Activated naive CD8-positive, alpha-beta T cell treated with anti-CD3 and anti-CD28 coated beads, Interleukin-2, amount 10 ng/mL, durations not matched to agents 7 days and 5 days (primary cell): ENCODE measurements around the gene GATC. TPM values are rescaled to one million over a fixed set of nuclear protein-coding genes. Genes with fewer than 3 reads are reported as not detected.
"Not testable (repeated sequence)": the region's sequence is repeated elsewhere in the genome, so short reads cannot be mapped to it uniquely, and the experiment has no call there.

Source experiments
- ATAC-seq: fragments of 150-1000 bp; cut with Tn5 transposase; one replicate; pipeline ENCODE4 v1.10.0; 2021; ENCODE audit warnings: low read depth, moderate library complexity
- POLR2A ChIA-PET: fragments of 350-600 bp; sonication (Branson Sonifier 250); formaldehyde crosslinking; loops from one replicate; lab custom pipeline; 2021; ENCODE audit warnings: antibody characterized with exemption; lab: Charles Lee
- DNase-seq: peaks from one replicate; pipeline ENCODE4 v3.0.0; 2021
- H3K27ac Mint-ChIP-seq: one replicate; pipeline ENCODE4 v1.8.0; 2022; ENCODE audit warnings: mild to moderate bottlenecking, mixed read lengths
- H3K27me3 Mint-ChIP-seq: one replicate; pipeline ENCODE4 v1.8.0; 2022; ENCODE audit warnings: mild to moderate bottlenecking, moderate library complexity, mixed read lengths
- H3K36me3 Mint-ChIP-seq: one replicate; pipeline ENCODE4 v1.8.0; 2021; ENCODE audit warnings: mild to moderate bottlenecking, mixed read lengths
- H3K4me1 Mint-ChIP-seq: one replicate; pipeline ENCODE4 v1.8.0; 2021; ENCODE audit warnings: mixed read lengths
- H3K4me3 Mint-ChIP-seq: one replicate; pipeline ENCODE4 v1.8.0; 2022; ENCODE audit warnings: mild to moderate bottlenecking, moderate library complexity, mixed read lengths
- H3K9me3 Mint-ChIP-seq: one replicate; pipeline ENCODE4 v1.8.0; 2021; ENCODE audit warnings: mixed read lengths
- total RNA-seq, 2 experiments: library from RNA; stranded (reverse); gene quantifications; one replicate each; pipeline ENCODE4 v1.2.3, GENCODE V29; 2021

GATC gene
- total RNA-seq, 2 experiments from 2014 or later: 26.4 to 31.3 TPM

DNA sequence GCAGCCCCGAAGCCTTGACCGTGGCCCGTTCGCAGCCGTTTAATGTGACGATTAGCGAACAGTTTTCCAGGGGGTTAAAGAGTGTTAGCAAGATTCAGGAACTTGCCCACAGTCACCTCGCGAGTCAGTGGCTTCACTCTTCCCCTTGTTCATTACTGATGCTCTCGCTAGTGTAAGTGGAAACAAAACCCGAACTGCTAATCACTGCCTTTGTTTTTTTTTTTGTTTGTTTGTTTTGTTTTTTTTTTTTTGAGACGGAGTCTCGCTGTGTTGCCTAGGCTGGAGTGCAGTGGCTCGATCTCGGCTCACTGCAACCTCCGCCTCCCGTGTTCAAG is 567 bp downstream of the GATC start:
- POLR2A ChIA-PET: interaction anchor here (0.7 kb wide), 1 partner anchor 13 kb away, joined by 4 read pairs; no protein-coding TSS in a partner anchor
- not testable (repeated sequence) for DNase-seq, ATAC-seq, H3K27me3 Mint-ChIP-seq, H3K9me3 Mint-ChIP-seq
- H3K4me1 Mint-ChIP-seq: peaks cover 24% of the 10 kb centered on the region
- H3K4me3 Mint-ChIP-seq: peak overlapping the region; percentile 92
- peak overlapping the region; percentile 96 for H3K27ac Mint-ChIP-seq
- peaks cover 22% of the 10 kb centered on the region for H3K36me3 Mint-ChIP-seq

DNA sequence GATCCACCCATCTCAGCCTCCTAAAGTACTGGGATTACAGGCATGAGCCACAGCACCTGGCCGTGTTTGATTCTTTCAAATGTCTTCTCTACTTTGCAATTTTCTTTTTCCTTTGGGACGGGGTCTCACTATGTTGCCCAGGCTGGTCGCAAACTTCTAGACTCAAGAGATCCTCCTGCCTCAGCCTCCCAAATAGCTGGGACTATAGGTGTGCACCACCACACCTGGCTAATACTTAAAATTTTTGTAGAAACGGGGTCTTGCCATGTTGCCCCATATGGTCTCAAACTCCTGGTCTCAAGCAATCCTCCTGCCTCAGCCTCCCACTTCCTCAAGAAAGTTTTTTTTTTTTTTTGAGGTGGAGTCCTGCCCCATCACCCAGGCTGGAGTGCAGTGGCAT is 1.7 kb downstream of the GATC start:
- ATAC-seq: no peak
- H3K27ac Mint-ChIP-seq: peak overlapping the region; percentile 96

DNA sequence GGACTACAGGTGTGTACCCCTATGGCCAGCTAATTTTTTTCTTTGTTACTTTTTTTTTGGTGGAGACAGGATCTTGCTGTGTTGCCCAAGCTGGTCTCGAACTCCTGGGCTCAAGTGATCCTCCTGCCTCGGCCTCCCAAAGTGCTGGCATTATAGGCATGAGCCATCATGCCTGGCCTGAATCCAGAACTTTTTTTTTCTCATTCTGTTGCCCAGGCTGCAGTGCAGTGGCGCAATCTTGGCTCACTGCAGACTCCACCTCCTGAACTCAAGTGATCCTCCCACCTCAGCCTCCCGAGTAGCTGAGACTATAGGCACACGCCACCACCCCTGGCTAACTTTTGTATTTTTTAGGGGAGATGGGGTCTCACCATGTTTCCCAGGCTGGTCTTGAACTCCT is 6.3 kb downstream of the GATC start:
- not testable (repeated sequence) for H3K27ac Mint-ChIP-seq, H3K4me3 Mint-ChIP-seq, H3K4me1 Mint-ChIP-seq, H3K27me3 Mint-ChIP-seq, ATAC-seq, H3K9me3 Mint-ChIP-seq
- DNase-seq: peak; percentile 15
- peaks cover 17% of the 10 kb centered on the region for H3K36me3 Mint-ChIP-seq
- POLR2A ChIA-PET: interaction anchor here (1.1 to 1.4 kb wide), 2 partner anchors 14 to 16 kb away, joined by 3 read pairs; no protein-coding TSS in a partner anchor

More for the DNA sequence above, 1.7 kb downstream of the GATC start:
- POLR2A ChIA-PET: interaction anchor here (0.7 to 1.0 kb wide), 3 partner anchors 17 to 156 kb away, joined by 3 to 4 read pairs (median 4); partner anchors contain the start of gene RNU4-2
- no peaks in the 10 kb centered on the region for H3K9me3 Mint-ChIP-seq
- DNase-seq: no peak
- H3K4me3 Mint-ChIP-seq: peak overlapping the region; percentile 92
- H3K36me3 Mint-ChIP-seq: peaks cover 22% of the 10 kb centered on the region
- H3K27me3 Mint-ChIP-seq: no peaks in the 10 kb centered on the region
- peaks cover 24% of the 10 kb centered on the region for H3K4me1 Mint-ChIP-seq

DNA sequence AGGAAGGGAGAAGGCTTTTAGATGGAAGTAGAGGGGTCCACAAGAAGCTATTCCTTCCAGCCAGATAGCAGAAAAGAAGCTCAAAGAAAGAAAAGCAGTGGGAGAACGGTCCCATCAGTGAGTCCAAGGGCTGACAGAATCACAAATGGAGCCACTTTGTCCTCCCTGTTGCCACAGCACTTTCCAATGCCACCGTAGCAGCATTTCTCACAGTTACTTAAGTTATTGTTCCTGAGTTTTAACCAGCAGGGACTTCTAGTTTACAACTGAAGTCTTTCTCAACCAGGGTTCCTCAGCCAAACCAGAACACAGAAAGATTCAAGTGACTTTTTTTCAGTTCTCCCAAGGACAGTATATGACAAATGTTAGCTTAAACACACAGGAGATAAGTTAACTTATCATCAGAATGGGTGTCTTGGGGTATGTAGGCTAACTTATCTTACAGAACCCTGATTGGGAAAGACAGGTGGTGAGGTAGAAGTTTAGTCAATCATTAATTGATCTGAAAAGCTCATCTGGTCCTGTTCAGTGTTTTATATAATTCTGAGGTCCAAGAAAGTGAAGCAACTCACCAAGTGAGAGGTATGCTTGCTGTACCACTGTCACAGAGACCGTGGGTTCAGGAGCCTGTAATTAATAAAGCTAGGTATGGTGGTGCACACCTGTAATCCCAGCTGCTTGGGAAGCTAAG is 7.0 kb downstream of the GATC start:
- ATAC-seq: no peak
- Mint-ChIP-seq H3K27me3 (no peaks in the 10 kb centered on the region), H3K36me3 (peaks cover 13% of the 10 kb centered on the region), H3K4me1 (peaks cover 4% of the 10 kb centered on the region), H3K9me3 (no peaks in the 10 kb centered on the region), H3K4me3 (no peak overlapping the region), H3K27ac (no peak overlapping the region)
- no peak for DNase-seq
- POLR2A ChIA-PET: interaction anchor here (1.1 to 1.4 kb wide), 2 partner anchors 13 to 15 kb away, joined by 3 read pairs; no protein-coding TSS in a partner anchor

DNA sequence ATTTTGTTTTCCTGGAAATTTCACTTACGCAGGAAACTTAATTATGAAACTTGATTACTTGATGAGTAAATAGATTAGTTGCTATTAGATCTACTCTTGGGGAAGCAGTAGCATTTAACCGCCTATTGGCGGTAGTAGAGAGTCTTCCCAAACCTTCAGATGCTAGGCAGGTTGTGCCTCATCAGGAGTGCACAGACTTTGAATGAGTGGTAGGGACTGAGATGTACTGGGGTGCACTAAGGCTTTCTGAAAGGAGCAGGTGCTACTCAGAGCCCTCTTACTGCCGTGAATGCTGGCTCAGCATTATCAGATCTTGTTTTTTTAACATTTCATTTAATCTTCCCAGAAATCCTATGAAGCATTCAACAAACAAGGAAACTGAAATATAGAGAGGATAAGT is 7.7 kb downstream of the GATC start:
- POLR2A ChIA-PET: no interaction called here
- ATAC-seq (peak; percentile 84), DNase-seq (no peak)
- Mint-ChIP-seq H3K27ac (no peak overlapping the region), H3K27me3 (no peaks in the 10 kb centered on the region), H3K36me3 (peaks cover 13% of the 10 kb centered on the region), H3K4me1 (peaks cover 4% of the 10 kb centered on the region), H3K4me3 (no peak overlapping the region), H3K9me3 (no peaks in the 10 kb centered on the region)

DNA sequence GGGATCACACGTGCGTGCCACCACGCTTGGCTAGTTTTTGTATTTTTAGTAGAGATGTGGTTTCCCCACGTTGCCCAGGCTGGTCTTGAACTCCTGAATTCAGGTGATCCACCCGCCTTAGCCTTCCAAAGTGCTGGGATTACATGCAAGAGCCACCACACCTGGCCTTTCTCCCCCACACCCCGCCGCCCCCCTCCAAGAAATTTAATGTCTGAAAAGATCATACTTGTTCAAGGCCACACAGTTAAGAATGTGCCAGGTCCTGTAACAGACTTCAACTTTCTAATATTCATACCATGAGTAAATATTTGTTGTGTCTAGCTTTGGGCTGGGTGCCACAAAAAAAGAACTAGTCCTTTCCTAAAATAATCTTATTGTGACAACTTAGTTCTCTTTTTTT is 9.1 kb downstream of the GATC start:
- no peak overlapping the region for H3K4me3 Mint-ChIP-seq
- no peak for ATAC-seq
- POLR2A ChIA-PET: no interaction called here
- H3K9me3 Mint-ChIP-seq: no peaks in the 10 kb centered on the region
- no peak for DNase-seq
- no peak overlapping the region for H3K27ac Mint-ChIP-seq
- no peaks in the 10 kb centered on the region for H3K27me3 Mint-ChIP-seq
- H3K4me1 Mint-ChIP-seq: peaks cover 1% of the 10 kb centered on the region
- H3K36me3 Mint-ChIP-seq: peaks cover 14% of the 10 kb centered on the region

DNA sequence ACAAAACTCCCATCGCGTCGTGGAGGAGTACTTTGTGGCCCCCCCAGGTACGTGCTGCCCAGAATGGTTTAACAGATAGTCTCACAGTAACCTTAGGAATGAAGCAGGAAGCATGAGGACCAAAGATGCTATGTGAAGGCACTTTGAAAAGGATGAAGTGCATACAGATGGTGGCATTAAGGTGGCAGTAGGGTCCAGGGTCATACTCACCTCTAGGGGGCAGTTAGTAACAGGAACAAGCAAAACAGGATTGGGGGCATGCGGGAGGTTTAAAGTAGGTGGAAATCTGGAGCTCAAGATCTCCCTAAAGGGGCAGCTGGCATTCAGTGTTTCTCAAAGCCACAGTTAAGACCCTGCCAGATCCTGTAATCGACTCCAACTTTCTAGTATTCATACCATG is 10.9 kb downstream of the GATC start:
- Mint-ChIP-seq H3K27ac (no peak overlapping the region), H3K27me3 (no peaks in the 10 kb centered on the region), H3K4me1 (peaks cover 1% of the 10 kb centered on the region), H3K36me3 (peaks cover 16% of the 10 kb centered on the region), H3K9me3 (no peaks in the 10 kb centered on the region), H3K4me3 (no peak overlapping the region)
- POLR2A ChIA-PET: no interaction called here
- ATAC-seq (no peak), DNase-seq (no peak)

DNA sequence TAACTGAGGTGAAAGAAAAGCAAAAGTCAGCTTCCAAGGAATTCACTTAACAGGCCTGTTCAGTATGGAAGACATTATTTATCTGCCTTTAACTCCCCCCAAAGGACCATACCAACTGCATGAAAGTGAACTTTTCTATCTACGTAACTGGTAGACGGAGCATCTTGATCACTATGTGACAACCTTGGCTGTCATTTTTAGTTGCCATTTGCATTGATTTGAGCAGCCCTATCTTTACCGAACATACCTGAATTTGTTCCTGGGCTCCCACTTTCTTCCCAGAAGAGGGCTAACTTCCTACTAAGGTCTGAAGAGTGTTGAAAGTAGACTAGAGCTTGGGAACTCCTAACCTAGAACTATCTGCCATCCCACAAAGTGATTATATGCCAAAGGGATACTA is 13.9 kb downstream of the GATC start:
- no peak overlapping the region for H3K4me3 Mint-ChIP-seq
- ATAC-seq (no peak), DNase-seq (no peak)
- POLR2A ChIA-PET: interaction anchor here (0.6 kb wide), 1 partner anchor 13 kb away, joined by 4 read pairs; no protein-coding TSS in a partner anchor
- H3K9me3 Mint-ChIP-seq: no peaks in the 10 kb centered on the region
- H3K4me1 Mint-ChIP-seq: no peaks in the 10 kb centered on the region
- no peak overlapping the region for H3K27ac Mint-ChIP-seq
- no peaks in the 10 kb centered on the region for H3K27me3 Mint-ChIP-seq
- H3K36me3 Mint-ChIP-seq: peaks cover 26% of the 10 kb centered on the region

DNA sequence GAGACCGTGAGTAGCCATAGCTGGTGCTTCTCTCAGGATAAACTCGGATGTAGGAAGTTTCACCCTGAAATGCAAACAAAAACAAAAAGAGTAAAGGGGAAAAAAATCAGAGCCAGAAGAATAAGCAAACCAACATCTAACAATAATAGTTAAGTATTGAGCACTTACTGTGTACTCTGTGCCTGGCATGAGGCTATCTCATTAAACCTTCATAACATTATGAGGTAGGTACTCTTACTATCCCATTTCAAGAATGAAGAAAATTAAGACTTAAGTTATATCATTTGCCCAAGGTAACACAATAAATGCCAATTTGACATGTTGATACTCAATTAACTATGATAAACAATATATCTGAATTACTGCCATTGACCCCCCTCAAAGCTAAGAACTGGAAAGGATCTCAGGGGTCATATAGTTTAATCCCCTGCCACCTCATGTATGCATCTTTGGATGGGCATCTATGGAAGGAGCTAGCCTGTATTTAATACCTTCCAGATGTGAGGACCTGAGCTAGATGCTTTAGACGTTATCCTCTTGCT is 15.9 kb downstream of the GATC start:
- Mint-ChIP-seq H3K27ac (no peak overlapping the region), H3K27me3 (no peaks in the 10 kb centered on the region), H3K9me3 (no peaks in the 10 kb centered on the region), H3K4me1 (peaks cover 14% of the 10 kb centered on the region), H3K4me3 (no peak overlapping the region), H3K36me3 (peaks cover 26% of the 10 kb centered on the region)
- POLR2A ChIA-PET: interaction anchor here (0.7 kb wide), 1 partner anchor 127 kb away, joined by 3 read pairs; no protein-coding TSS in a partner anchor
- no peak for DNase-seq
- no peak for ATAC-seq

DNA sequence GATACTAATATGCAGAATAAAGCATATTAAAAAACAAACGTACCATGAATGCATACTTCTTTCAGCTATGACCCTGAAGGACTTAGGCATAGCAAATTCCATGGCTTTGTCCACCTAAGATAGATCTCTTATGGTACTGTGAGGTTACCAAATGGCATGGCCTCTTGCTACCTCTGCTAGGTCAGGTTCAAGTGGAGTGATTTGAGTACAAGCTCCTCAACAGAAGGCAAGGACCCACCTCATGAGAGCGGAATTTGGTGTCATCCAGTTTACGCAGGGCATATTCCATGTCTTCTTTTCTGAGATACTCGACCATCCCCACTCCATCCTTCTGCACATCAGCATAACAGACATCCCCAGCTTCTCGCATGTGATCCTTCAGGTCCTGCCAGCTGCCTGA is 17.5 kb downstream of the GATC start:
- POLR2A ChIA-PET: interaction anchor here (2.0 kb wide), 1 partner anchor 25 kb away, joined by 5 read pairs; the partner anchor contains the start of gene COX6A1
- H3K27me3 Mint-ChIP-seq: no peaks in the 10 kb centered on the region
- ATAC-seq: no peak
- DNase-seq: no peak
- H3K4me3 Mint-ChIP-seq: no peak overlapping the region
- no peak overlapping the region for H3K27ac Mint-ChIP-seq
- peaks cover 29% of the 10 kb centered on the region for H3K36me3 Mint-ChIP-seq
- H3K9me3 Mint-ChIP-seq: no peaks in the 10 kb centered on the region
- peaks cover 21% of the 10 kb centered on the region for H3K4me1 Mint-ChIP-seq

DNA sequence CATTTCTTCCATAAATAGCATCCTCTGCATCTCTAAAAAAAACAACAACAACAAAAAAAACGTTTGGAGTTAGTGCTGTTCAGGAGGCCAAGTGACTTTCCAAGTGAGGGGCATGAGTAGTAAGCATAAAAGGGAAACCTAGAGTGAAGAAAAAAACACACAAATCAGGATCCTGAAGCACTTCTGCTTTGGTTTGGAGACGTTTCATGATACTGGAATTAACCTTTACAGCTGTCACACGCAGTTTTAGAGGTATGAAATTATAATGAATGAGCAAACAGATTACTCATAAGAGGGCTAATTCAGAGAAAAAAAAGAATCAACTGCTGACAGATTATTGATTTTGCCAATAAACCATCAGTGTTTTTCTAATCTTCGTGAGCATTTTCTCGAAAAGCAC is 19.5 kb downstream of the GATC start:
- POLR2A ChIA-PET: interaction anchor here (1.2 kb wide), 1 partner anchor 17 kb away, joined by 3 read pairs; no protein-coding TSS in a partner anchor
- Mint-ChIP-seq H3K27ac (peak overlapping the region; percentile 60), H3K27me3 (no peaks in the 10 kb centered on the region), H3K4me1 (peaks cover 23% of the 10 kb centered on the region), H3K36me3 (peaks cover 22% of the 10 kb centered on the region), H3K4me3 (no peak overlapping the region), H3K9me3 (no peaks in the 10 kb centered on the region)
- ATAC-seq (no peak), DNase-seq (no peak)

DNA sequence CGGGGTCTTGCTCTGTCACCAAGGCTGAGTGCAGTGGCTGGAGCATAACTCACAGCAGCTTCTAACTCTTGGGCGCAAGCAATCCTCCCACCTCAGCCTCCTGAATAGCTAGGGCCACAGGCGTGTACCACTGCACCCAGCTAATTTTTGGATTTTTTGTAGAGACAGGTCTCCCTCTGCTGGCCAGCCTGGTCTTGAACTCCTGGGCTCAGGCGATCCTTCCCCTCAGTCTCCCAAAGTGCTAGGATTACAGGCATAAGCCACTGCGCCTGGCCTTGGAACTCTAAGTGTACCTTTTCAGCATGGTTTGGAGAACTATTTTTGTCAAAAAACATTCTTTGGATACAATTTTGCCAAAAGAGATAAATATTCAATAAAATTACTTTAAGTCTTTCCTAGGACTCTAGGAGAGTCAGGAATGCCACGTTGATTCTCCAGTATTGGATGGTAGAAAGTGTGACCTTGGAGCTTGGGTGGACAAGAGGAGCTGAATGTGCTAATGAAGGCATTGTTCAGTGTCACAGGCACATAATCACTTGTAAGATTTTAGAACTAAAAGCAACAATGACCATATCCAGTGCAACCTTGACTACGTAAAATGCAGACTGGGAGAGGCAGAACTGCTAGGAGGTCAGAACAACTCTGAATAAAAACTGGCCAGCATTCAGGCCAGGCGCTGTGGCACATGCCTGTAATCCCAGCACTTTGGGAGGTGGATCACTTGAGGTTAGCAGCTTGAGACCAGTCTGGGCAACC is 20.5 kb downstream of the GATC start:
- no peaks in the 10 kb centered on the region for H3K9me3 Mint-ChIP-seq

DNA sequence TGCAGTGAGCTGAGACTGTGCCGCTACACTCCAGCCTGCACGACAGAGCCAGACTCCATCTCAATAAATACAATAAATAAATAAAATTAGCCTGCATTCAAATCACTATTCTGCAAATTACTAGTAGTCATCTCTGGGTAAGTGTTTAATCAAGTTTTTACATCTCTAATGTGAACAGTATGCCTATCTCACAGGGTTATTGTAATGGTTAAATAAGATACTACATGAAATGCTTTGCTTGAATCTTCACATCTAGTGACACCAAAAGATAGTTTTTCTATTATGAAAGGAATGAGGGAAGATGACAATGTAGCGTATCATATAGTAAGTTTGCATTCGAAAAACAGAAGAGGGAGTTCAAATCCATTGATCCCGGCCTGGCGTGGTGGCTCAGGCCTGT is 21.2 kb downstream of the GATC start:
- ATAC-seq (no peak), DNase-seq (no peak)
- POLR2A ChIA-PET: interaction anchor here (1.5 to 2.2 kb wide), 2 partner anchors 9 to 72 kb away, joined by 4 to 14 read pairs; no protein-coding TSS in a partner anchor
- Mint-ChIP-seq H3K9me3 (no peaks in the 10 kb centered on the region), H3K36me3 (peaks cover 20% of the 10 kb centered on the region), H3K27me3 (no peaks in the 10 kb centered on the region), H3K4me1 (peaks cover 28% of the 10 kb centered on the region), H3K4me3 (peak overlapping the region; percentile 51), H3K27ac (peak overlapping the region; percentile 44)

More for the DNA sequence above, 20.5 kb downstream of the GATC start:
- POLR2A ChIA-PET: interaction anchor here (0.8 to 1.2 kb wide), 2 partner anchors 14 to 18 kb away, joined by 3 read pairs; no protein-coding TSS in a partner anchor
- Mint-ChIP-seq H3K27me3 (no peaks in the 10 kb centered on the region), H3K4me1 (peaks cover 27% of the 10 kb centered on the region), H3K27ac (no peak overlapping the region), H3K4me3 (peak overlapping the region; percentile 42), H3K36me3 (peaks cover 22% of the 10 kb centered on the region)
- no peak for ATAC-seq
- peak; percentile 40 for DNase-seq
